SK-N-MC (cell line): ENCODE measurements around the gene RIN3.
"Not testable (repeated sequence)": the region's sequence is repeated elsewhere in the genome, so short reads cannot be mapped to it uniquely, and the experiment has no call there.

Experiments used
- EZH2 ChIP-seq: fragments of 200-600 bp; sonication (generic); IDR thresholded peaks from one replicate; pipeline ENCODE4 v1.6.1; 2017; ENCODE audit warnings: antibody characterized with exemption
- FOXP2 ChIP-seq: optimal IDR thresholded peaks from 2 replicates; pipeline ENCODE3; 2011; ENCODE audit warnings: mild to moderate bottlenecking, moderate library complexity; ENCODE audit not compliant: insufficient read depth; ENCODE audit errors: extremely low read length, control extremely low read depth
- POLR2AphosphoS5 ChIP-seq: IDR thresholded peaks from 2 replicates; pipeline ENCODE4 v1.6.1; 2012; ENCODE audit warnings: mild to moderate bottlenecking, low read depth, low read length, borderline replicate concordance

GRCh38 chr14:92639472-92640117 lies 126.0 kb downstream of the RIN3 start:
- not testable (repeated sequence) for TF ChIP-seq POLR2AphosphoS5, EZH2, FOXP2
